Cortex of kidney (tissue), 1 donor: ENCODE results near the gene HVCN1.
"Not testable (repeated sequence)": the region's sequence is repeated elsewhere in the genome, so short reads cannot be mapped to it uniquely, and the experiment has no call there.

Experiments
- DNase-seq: peaks from one replicate; lab custom pipeline; 2025; lab: John Stamatoyannopoulos, UW

Gene HVCN1

GRCh38 chr12:110688446-110689280 lies at the start of gene HVCN1:
Gene HVCN1, minus strand, starts transcription at chr12:110689115. Its CDS starts 5,870 bp downstream, at chr12:110683245.
- DNase-seq, result no peak

- no peak for DNase-seq
Observed at GRCh38 chr12:110737532-110737931, 48.6 kb upstream of the HVCN1 start.

GRCh38 chr12:110737016-110737415 lies 48.1 kb upstream of the HVCN1 start:
- DNase-seq, result not testable (repeated sequence)

- DNase-seq, result no peak
Observed at GRCh38 chr12:110733900-110734299, 45.0 kb upstream of the HVCN1 start.

- no peak for DNase-seq
Observed at GRCh38 chr12:110733089-110733715, 44.3 kb upstream of the HVCN1 start.

GRCh38 chr12:110732572-110732971 lies 43.7 kb upstream of the HVCN1 start:
- DNase-seq, result no peak

- DNase-seq, result no peak
Observed at GRCh38 chr12:110731479-110731878, 42.6 kb upstream of the HVCN1 start.

GRCh38 chr12:110728628-110729027 lies 39.7 kb upstream of the HVCN1 start:
- DNase-seq, result no peak

- no peak for DNase-seq
Observed at GRCh38 chr12:110726708-110727369, 37.9 kb upstream of the HVCN1 start.

GRCh38 chr12:110726028-110726427 lies 37.1 kb upstream of the HVCN1 start:
- DNase-seq, result no peak

- DNase-seq, result no peak
Observed at GRCh38 chr12:110725267-110725666, 36.4 kb upstream of the HVCN1 start.

- not testable (repeated sequence) for DNase-seq
Observed at GRCh38 chr12:110722892-110723291, 34.0 kb upstream of the HVCN1 start.

- DNase-seq, result no peak
Observed at GRCh38 chr12:110721570-110721969, 32.7 kb upstream of the HVCN1 start.

GRCh38 chr12:110720516-110720915 lies 31.6 kb upstream of the HVCN1 start:
- no peak for DNase-seq

GRCh38 chr12:110718222-110718908 lies 29.4 kb upstream of the HVCN1 start:
- no peak for DNase-seq

GRCh38 chr12:110717037-110717436 lies 28.1 kb upstream of the HVCN1 start:
- DNase-seq, result no peak

GRCh38 chr12:110708917-110709316 lies 20.0 kb upstream of the HVCN1 start:
- DNase-seq, result no peak

- DNase-seq, result no peak
Observed at GRCh38 chr12:110705309-110705708, 16.4 kb upstream of the HVCN1 start.

GRCh38 chr12:110704750-110705149 lies 15.8 kb upstream of the HVCN1 start:
- DNase-seq, result no peak

- no peak for DNase-seq
Observed at GRCh38 chr12:110704231-110704630, 15.3 kb upstream of the HVCN1 start.

- DNase-seq, result no peak
Observed at GRCh38 chr12:110702081-110702480, 13.2 kb upstream of the HVCN1 start.
